PC-9 (cell line): ENCODE results near the gene PCED1B. TPM values are rescaled to one million over a fixed set of nuclear protein-coding genes. Genes with fewer than 3 reads are reported as not detected.

Experiments used
- BruUV-seq: library from RNA; stranded (reverse); fragments of 400-500 nt; replicated peaks from 2 replicates; lab custom pipeline; 2021; lab: Mats Ljungman, UMichigan
- CTCF ChIA-PET: fragments of 300-600 bp; sonication (Branson Sonifier 250); formaldehyde crosslinking; loops from one replicate; lab custom pipeline; 2022; ENCODE audit warnings: antibody characterized with exemption; lab: Charles Lee
- POLR2A ChIA-PET: fragments of 300-600 bp; sonication (Branson Sonifier 250); formaldehyde crosslinking; loops from one replicate; lab custom pipeline; 2022; ENCODE audit warnings: antibody characterized with exemption; ENCODE audit not compliant: unreplicated experiment; lab: Charles Lee
- DNase-seq, 2 experiments: peaks; one replicate each; pipeline versions ENCODE4 v3.0.0 to v3.0.0-alpha.2; 2015 to 2022; ENCODE audit warnings: mixed read lengths in 1 of 2
- H2AFZ ChIP-seq: fragments of 200-600 bp; sonication (generic); 2 replicates; pipeline ENCODE4 v1.8.1; 2017; ENCODE audit warnings: antibody characterized with exemption
- H3F3A ChIP-seq: fragments of 200-600 bp; sonication (generic); 2 replicates; pipeline ENCODE4 v1.8.1; 2017; ENCODE audit warnings: antibody characterized with exemption, mild to moderate bottlenecking, low read depth; ENCODE audit not compliant: insufficient read depth
- H3K27ac ChIP-seq: fragments of 200-600 bp; sonication (generic); 2 replicates; pipeline ENCODE4 v1.6.1; 2016; ENCODE audit warnings: mixed run types
- H3K27me3 ChIP-seq: fragments of 200-600 bp; sonication (generic); 2 replicates; pipeline ENCODE4 v1.6.1; 2016; ENCODE audit warnings: low read depth, mixed run types; ENCODE audit not compliant: insufficient read depth
- H3K36me3 ChIP-seq: fragments of 200-600 bp; sonication (generic); 2 replicates; pipeline ENCODE4 v1.6.1; 2016; ENCODE audit warnings: low read depth, mixed run types
- H3K4me1 ChIP-seq: fragments of 200-600 bp; sonication (generic); replicated peaks from 2 replicates; pipeline ENCODE4 v1.6.1; 2016; ENCODE audit warnings: mixed run types; ENCODE audit not compliant: insufficient read depth
- H3K4me2 ChIP-seq: fragments of 200-600 bp; sonication (generic); 2 replicates; pipeline ENCODE4 v1.6.1; 2017; ENCODE audit warnings: mixed run types
- H3K4me3 ChIP-seq: fragments of 200-600 bp; sonication (generic); 2 replicates; pipeline ENCODE4 v1.6.1; 2016; ENCODE audit warnings: mixed run types
- H3K79me2 ChIP-seq: fragments of 200-600 bp; sonication (generic); 2 replicates; pipeline ENCODE4 v1.6.1; 2017; ENCODE audit warnings: low read depth, mixed run types
- H3K9me2 ChIP-seq: fragments of 200-600 bp; sonication (generic); 2 replicates; pipeline ENCODE4 v1.8.1; 2017; ENCODE audit warnings: mild to moderate bottlenecking; ENCODE audit not compliant: insufficient read depth
- H3K9me3 ChIP-seq: fragments of 200-600 bp; sonication (generic); 2 replicates; pipeline ENCODE4 v1.8.1; 2016; ENCODE audit warnings: low read depth; ENCODE audit not compliant: insufficient read depth
- H4K20me1 ChIP-seq: fragments of 200-600 bp; sonication (generic); 2 replicates; pipeline ENCODE4 v1.8.1; 2017; ENCODE audit not compliant: insufficient read depth
- EZH2 ChIP-seq: fragments of 200-600 bp; sonication (generic); IDR thresholded peaks from 2 replicates; pipeline ENCODE4 v1.8.0; 2017; ENCODE audit warnings: antibody characterized with exemption, low read depth
- intact Hi-C: fragments of 100-400 bp; cut with micrococcal nuclease; formaldehyde crosslinking; loops from one replicate; pipeline ENCODE4 v1.10.0; 2022; ENCODE audit not compliant: unreplicated experiment
- total RNA-seq: library from RNA; stranded (reverse); gene quantifications from 2 replicates; pipeline ENCODE4 v1.2.3, GENCODE V29; 2021
- TF ChIP-seq, protein P1 (sequence below): fragments of 200-600 bp; sonication (generic); conservative IDR thresholded peaks from 2 replicates; pipeline ENCODE4 v1.6.1; 2017; ENCODE audit warnings: mixed run types, antibody characterized with exemption, mild to moderate bottlenecking, moderate library complexity

PCED1B gene
- total RNA-seq, 1 experiment from 2014 or later = 11.2 TPM

DNA sequence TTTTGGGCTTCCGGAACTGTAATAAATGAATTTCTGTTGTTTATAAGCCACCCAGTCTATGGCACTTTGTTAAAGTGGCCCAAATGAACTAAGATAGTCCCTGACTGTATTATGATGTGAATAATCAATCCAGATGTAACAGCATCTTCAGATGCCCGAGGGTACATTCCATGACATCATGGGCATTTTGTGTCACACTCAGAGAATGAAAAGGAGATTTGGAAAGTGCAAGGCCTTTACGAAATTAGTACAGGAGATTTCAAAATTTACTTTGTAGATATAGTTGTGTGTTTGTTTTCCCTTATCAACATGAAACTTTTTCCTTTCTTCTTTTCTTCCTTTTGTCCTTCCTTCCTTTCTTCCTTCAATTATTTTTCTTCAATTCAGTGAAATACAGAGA lies 54.6 kb downstream of the PCED1B start:
- ChIA-PET CTCF (no interaction called here), POLR2A (no interaction called here)
- Histone ChIP-seq H3K4me2 (no peak overlapping the region), H4K20me1 (no peaks in the 10 kb centered on the region), H3K27me3 (no peaks in the 10 kb centered on the region), H3K27ac (no peak overlapping the region), H3K4me1 (peaks cover 11% of the 10 kb centered on the region), H2AFZ (no peak overlapping the region), H3K4me3 (no peak overlapping the region), H3K9me2 (no peaks in the 10 kb centered on the region), H3K79me2 (no peaks in the 10 kb centered on the region), H3K9me3 (no peaks in the 10 kb centered on the region), H3F3A (no peaks in the 10 kb centered on the region), H3K36me3 (no peaks in the 10 kb centered on the region)
- intact Hi-C loops = no loop called here
- no peak for TF ChIP-seq EZH2
- TF ChIP-seq, protein P1, sequence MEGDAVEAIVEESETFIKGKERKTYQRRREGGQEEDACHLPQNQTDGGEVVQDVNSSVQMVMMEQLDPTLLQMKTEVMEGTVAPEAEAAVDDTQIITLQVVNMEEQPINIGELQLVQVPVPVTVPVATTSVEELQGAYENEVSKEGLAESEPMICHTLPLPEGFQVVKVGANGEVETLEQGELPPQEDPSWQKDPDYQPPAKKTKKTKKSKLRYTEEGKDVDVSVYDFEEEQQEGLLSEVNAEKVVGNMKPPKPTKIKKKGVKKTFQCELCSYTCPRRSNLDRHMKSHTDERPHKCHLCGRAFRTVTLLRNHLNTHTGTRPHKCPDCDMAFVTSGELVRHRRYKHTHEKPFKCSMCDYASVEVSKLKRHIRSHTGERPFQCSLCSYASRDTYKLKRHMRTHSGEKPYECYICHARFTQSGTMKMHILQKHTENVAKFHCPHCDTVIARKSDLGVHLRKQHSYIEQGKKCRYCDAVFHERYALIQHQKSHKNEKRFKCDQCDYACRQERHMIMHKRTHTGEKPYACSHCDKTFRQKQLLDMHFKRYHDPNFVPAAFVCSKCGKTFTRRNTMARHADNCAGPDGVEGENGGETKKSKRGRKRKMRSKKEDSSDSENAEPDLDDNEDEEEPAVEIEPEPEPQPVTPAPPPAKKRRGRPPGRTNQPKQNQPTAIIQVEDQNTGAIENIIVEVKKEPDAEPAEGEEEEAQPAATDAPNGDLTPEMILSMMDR = no peak
- BruUV-seq = no TSS peak
- DNase-seq = no peak

GRCh38 chr12:47135578-47135977 lies 56.2 kb downstream of the PCED1B start:
- POLR2A ChIA-PET = no interaction called here
- Histone ChIP-seq H3K4me1 (peaks cover 10% of the 10 kb centered on the region), H3K9me2 (no peaks in the 10 kb centered on the region), H3K79me2 (no peaks in the 10 kb centered on the region), H3K27ac (no peak overlapping the region), H3F3A (no peaks in the 10 kb centered on the region), H2AFZ (no peak overlapping the region), H3K27me3 (no peaks in the 10 kb centered on the region), H3K4me3 (no peak overlapping the region), H3K36me3 (no peaks in the 10 kb centered on the region), H4K20me1 (no peaks in the 10 kb centered on the region), H3K4me2 (no peak overlapping the region), H3K9me3 (peaks cover 9% of the 10 kb centered on the region; the same call in 1 of the 2 replicates)
- no peak for DNase-seq
- CTCF ChIA-PET = no interaction called here
- no TSS peak for BruUV-seq
- intact Hi-C loops = no loop called here
- TF ChIP-seq, protein P1 = no peak
- TF ChIP-seq EZH2 = no peak

DNA sequence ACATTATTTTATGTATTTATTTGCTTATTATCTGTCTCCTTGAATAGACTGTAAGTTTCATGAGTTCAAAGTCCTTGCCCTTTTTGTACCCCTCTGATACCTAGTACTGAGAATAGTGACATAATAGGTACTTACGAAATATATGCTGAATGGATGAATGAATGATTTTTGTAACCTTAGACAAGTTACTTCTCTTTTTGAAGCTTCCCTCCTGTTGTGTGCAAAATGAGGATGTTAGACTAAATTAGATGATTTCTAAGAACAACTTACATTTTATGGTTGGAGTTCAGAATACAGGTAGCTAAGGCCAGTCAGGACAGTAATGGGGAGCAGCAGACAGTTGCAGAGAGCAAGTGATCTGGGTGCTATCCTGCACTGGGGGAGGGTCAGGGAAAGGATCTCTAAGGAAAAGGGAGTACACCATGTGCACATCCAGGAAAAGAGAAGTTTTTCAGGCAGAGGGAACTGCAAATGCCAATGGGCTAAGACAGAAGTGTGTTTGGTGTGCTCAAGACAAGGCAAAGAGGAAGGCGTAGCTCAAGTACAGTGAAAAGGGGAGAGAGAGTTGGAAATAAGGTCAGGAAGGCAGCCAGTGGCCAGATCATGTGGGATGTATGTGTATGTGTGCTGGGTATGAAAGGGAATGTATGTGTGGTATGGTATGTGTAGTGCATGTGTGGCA lies 59.7 kb downstream of the PCED1B start:
- no peak for DNase-seq
- H3K27me3 ChIP-seq = no peaks in the 10 kb centered on the region
- intact Hi-C loops = no loop called here
- H3K4me3 ChIP-seq = no peak overlapping the region
- no peak overlapping the region for H2AFZ ChIP-seq
- no peak overlapping the region for H3K27ac ChIP-seq
- no peaks in the 10 kb centered on the region for H4K20me1 ChIP-seq
- H3K4me1 ChIP-seq = no peaks in the 10 kb centered on the region
- H3K9me2 ChIP-seq = no peaks in the 10 kb centered on the region
- no peaks in the 10 kb centered on the region for H3F3A ChIP-seq
- ChIA-PET POLR2A (no interaction called here), CTCF (no interaction called here)
- no peak overlapping the region for H3K4me2 ChIP-seq
- BruUV-seq = no TSS peak
- no peaks in the 10 kb centered on the region for H3K79me2 ChIP-seq
- H3K36me3 ChIP-seq = no peaks in the 10 kb centered on the region
- peaks cover 23% of the 10 kb centered on the region for H3K9me3 ChIP-seq
- no peak for TF ChIP-seq EZH2
- TF ChIP-seq, protein P1 = no peak
